Measurements from ENCODE around the gene ELAPOR1.

ELAPOR1 gene

GRCh38 chr1:109120356-109120755, 6.4 kb downstream of the ELAPOR1 start:
- TF ChIP-seq, protein P1, sequence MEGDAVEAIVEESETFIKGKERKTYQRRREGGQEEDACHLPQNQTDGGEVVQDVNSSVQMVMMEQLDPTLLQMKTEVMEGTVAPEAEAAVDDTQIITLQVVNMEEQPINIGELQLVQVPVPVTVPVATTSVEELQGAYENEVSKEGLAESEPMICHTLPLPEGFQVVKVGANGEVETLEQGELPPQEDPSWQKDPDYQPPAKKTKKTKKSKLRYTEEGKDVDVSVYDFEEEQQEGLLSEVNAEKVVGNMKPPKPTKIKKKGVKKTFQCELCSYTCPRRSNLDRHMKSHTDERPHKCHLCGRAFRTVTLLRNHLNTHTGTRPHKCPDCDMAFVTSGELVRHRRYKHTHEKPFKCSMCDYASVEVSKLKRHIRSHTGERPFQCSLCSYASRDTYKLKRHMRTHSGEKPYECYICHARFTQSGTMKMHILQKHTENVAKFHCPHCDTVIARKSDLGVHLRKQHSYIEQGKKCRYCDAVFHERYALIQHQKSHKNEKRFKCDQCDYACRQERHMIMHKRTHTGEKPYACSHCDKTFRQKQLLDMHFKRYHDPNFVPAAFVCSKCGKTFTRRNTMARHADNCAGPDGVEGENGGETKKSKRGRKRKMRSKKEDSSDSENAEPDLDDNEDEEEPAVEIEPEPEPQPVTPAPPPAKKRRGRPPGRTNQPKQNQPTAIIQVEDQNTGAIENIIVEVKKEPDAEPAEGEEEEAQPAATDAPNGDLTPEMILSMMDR (IDR thresholded peaks at IDR 0.05; ENCODE audit: low read depth, low read length): no peak
- Histone ChIP-seq H3K4me3 (ENCODE audit: low read depth, low read length) (no peak overlapping the region), H3K36me3 (no peaks in the 10 kb centered on the region), H3K4me1 (no peaks in the 10 kb centered on the region), H3K27me3 (0 out of 2 replicates have a peak, but pooled peaks cover 3% of the 10 kb centered on the region), H3K9me3 (no peaks in the 10 kb centered on the region)
- no peak for DNase-seq

DNA sequence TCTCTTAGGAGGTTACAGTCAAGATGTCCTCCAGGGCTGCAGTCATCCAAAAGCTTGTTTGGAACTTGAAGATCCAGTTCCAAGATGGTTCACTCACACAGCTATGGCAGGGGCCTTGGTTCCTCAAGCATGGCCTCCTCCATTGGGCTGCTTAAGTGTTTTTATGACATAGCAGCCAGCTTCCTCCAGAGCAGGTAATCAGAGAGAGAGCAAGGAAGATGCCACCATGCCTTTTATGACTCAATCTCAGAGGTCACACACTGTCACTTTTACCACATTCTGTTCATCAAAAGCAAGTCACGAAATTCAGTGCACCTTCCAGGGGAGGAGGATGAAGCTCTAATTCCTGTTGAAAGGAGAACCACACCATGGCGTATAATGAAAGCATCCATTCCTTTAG, 17.1 kb downstream of the ELAPOR1 start:
- Histone ChIP-seq H3K9me3 (no peaks in the 10 kb centered on the region), H3K36me3 (no peaks in the 10 kb centered on the region), H3K4me3 (ENCODE audit: low read depth, low read length) (no peak overlapping the region), H3K27me3 (no peaks in the 10 kb centered on the region; the same call in 1 of the 2 replicates), H3K4me1 (peaks cover 14% of the 10 kb centered on the region)
- TF ChIP-seq, protein P1 (IDR thresholded peaks at IDR 0.05; ENCODE audit: low read depth, low read length): no peak
- no peak for DNase-seq

GRCh38 chr1:109131800-109132199, 17.9 kb downstream of the ELAPOR1 start:
- Histone ChIP-seq H3K9me3 (no peaks in the 10 kb centered on the region), H3K4me3 (ENCODE audit: low read depth, low read length) (no peak overlapping the region)
- TF ChIP-seq, protein P1 (IDR thresholded peaks at IDR 0.05; ENCODE audit: low read depth, low read length): no peak

DNA sequence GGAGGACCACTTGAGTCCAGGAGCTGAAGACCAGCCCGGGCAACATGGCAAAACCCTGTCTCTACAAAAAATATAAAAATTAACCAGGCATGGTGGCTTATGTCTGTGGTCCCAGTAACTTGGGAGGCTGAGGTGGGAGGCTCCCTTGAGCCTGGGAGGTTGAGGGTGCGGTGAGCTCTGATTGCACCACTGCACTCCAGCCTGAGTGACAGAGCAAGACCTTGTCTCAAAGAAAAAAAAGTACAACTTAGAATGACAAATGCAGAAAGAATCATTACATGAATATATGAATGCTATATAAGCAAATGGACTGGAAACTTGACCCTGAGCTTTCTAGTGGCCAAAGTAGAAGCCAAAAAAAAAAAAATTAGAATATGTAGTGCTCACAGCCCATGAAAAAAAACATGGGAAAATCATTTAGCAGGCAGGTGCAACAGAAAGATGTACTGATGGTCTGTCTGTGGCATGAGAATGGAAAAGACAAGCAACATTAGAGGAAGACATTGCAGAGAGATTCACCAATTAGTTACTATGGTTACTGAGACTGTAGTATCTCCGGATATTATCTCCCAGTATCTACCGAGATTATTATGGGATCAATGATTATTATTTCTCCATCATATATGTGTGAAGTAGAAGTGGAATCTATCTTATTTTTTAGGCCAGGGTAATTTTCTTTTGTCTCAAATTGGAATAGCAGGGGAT, 19.2 kb downstream of the ELAPOR1 start:
- Histone ChIP-seq H3K9me3 (no peaks in the 10 kb centered on the region), H3K4me3 (ENCODE audit: low read depth, low read length) (no peak overlapping the region), H3K27me3 (no peaks in the 10 kb centered on the region; the same call in 1 of the 2 replicates), H3K36me3 (no peaks in the 10 kb centered on the region), H3K4me1 (peaks cover 14% of the 10 kb centered on the region)
- DNase-seq: no peak
- TF ChIP-seq, protein P1 (IDR thresholded peaks at IDR 0.05; ENCODE audit: low read depth, low read length): no peak

More at GRCh38 chr1:109131800-109132199, 17.9 kb downstream of the ELAPOR1 start:
- DNase-seq: no peak
- H3K27me3 ChIP-seq: no peaks in the 10 kb centered on the region; the same call in 1 of the 2 replicates
- no peaks in the 10 kb centered on the region for H3K36me3 ChIP-seq
- H3K4me1 ChIP-seq: peaks cover 14% of the 10 kb centered on the region

- Histone ChIP-seq H3K4me3 (ENCODE audit: low read depth, low read length) (no peak overlapping the region), H3K36me3 (no peaks in the 10 kb centered on the region), H3K9me3 (no peaks in the 10 kb centered on the region), H3K4me1 (peaks cover 14% of the 10 kb centered on the region), H3K27me3 (no peaks in the 10 kb centered on the region; the same call in 1 of the 2 replicates)
- no peak for DNase-seq
- TF ChIP-seq, protein P1 (IDR thresholded peaks at IDR 0.05; ENCODE audit: low read depth, low read length): no peak
Observed at GRCh38 chr1:109133815-109134214, 19.9 kb downstream of the ELAPOR1 start.

- TF ChIP-seq, protein P1 (IDR thresholded peaks at IDR 0.05; ENCODE audit: low read depth, low read length): no peak
- Histone ChIP-seq H3K4me1 (peaks cover 14% of the 10 kb centered on the region), H3K9me3 (no peaks in the 10 kb centered on the region), H3K27me3 (no peaks in the 10 kb centered on the region; the same call in 1 of the 2 replicates), H3K4me3 (ENCODE audit: low read depth, low read length) (peak overlapping the region; percentile 23; the same call in 1 of the 2 replicates), H3K36me3 (no peaks in the 10 kb centered on the region)
- peak; percentile 55 for DNase-seq
Observed at GRCh38 chr1:109134423-109134822, 20.5 kb downstream of the ELAPOR1 start.

All from BE2C (cell line).